Trophoblast cell (in vitro differentiated cells and primary cell): ENCODE results near the gene RPEL1.
A peak's percentile ranks its signal among the peaks of the same experiment; 100 is the strongest.

ENCODE experiments used
- DNase-seq, 2 donors: peaks; one replicate each; pipeline ENCODE4 v3.0.0-alpha.2; 2016
- H2AFZ ChIP-seq: 2 replicates; pipeline ENCODE4 v1.6.1; 2013; ENCODE audit warnings: low read length, moderate library complexity, mild to moderate bottlenecking; ENCODE audit not compliant: insufficient read depth, poor library complexity
- H2AK5ac ChIP-seq: 2 replicates; pipeline ENCODE4 v1.6.1; 2013; ENCODE audit warnings: mild to moderate bottlenecking, low read length
- H2BK120ac ChIP-seq: 2 replicates; pipeline ENCODE4 v1.6.1; 2013; ENCODE audit warnings: low read length, mild to moderate bottlenecking, moderate library complexity; ENCODE audit not compliant: insufficient read depth, poor library complexity
- H2BK12ac ChIP-seq: 2 replicates; pipeline ENCODE4 v1.6.1; 2013; ENCODE audit warnings: mild to moderate bottlenecking, low read length, moderate library complexity
- H2BK5ac ChIP-seq: 2 replicates; pipeline ENCODE4 v1.6.1; 2013; ENCODE audit warnings: low read length, low read depth, moderate library complexity, mild to moderate bottlenecking; ENCODE audit not compliant: poor library complexity
- H3K14ac ChIP-seq: 2 replicates; pipeline ENCODE4 v1.6.1; 2013; ENCODE audit warnings: mild to moderate bottlenecking, low read length
- H3K18ac ChIP-seq: 2 replicates; pipeline ENCODE4 v1.6.1; 2013; ENCODE audit warnings: mild to moderate bottlenecking, low read length
- H3K23ac ChIP-seq: 2 replicates; pipeline ENCODE4 v1.6.1; 2013; ENCODE audit warnings: low read length
- H3K27ac ChIP-seq: 2 replicates; pipeline ENCODE4 v1.5.1; 2013; ENCODE audit warnings: low read depth, mild to moderate bottlenecking, inconsistent platforms, low read length, moderate library complexity
- H3K27me3 ChIP-seq: 2 replicates; pipeline ENCODE4 v1.6.1; 2013; ENCODE audit warnings: inconsistent platforms, mild to moderate bottlenecking, low read length, moderate library complexity; ENCODE audit not compliant: insufficient read depth
- H3K36me3 ChIP-seq, 2 experiments: 1 replicate in 1 of 2; 2 replicates in 1 of 2; pipeline ENCODE4 v1.6.1; 2013; ENCODE audit warnings: low read length in 2 of 2, mild to moderate bottlenecking in 2 of 2, moderate library complexity in 1 of 2; ENCODE audit not compliant: insufficient read depth in 2 of 2, control insufficient read depth in 1 of 2
- H3K4ac ChIP-seq: 2 replicates; pipeline ENCODE4 v1.6.1; 2013; ENCODE audit warnings: low read depth, mild to moderate bottlenecking, low read length, moderate library complexity
- H3K4me1 ChIP-seq, 2 experiments: 1 replicate in 1 of 2; 2 replicates in 1 of 2; pipeline ENCODE4 v1.6.1; 2013; ENCODE audit warnings: low read length in 2 of 2, mild to moderate bottlenecking in 2 of 2, moderate library complexity in 1 of 2; ENCODE audit not compliant: insufficient read depth in 2 of 2, control insufficient read depth in 1 of 2
- H3K4me2 ChIP-seq: 2 replicates; pipeline ENCODE4 v1.6.1; 2013; ENCODE audit warnings: inconsistent platforms, mild to moderate bottlenecking, low read length, moderate library complexity
- H3K4me3 ChIP-seq: 2 replicates; pipeline ENCODE4 v1.5.1; 2013; ENCODE audit warnings: mild to moderate bottlenecking, low read depth, low read length, inconsistent platforms
- H3K79me1 ChIP-seq: one replicate; pipeline ENCODE4 v1.6.1; 2013; ENCODE audit warnings: low read length
- H3K79me2 ChIP-seq: 2 replicates; pipeline ENCODE4 v1.6.1; 2013; ENCODE audit warnings: low read length, mild to moderate bottlenecking; ENCODE audit not compliant: control insufficient read depth, insufficient read depth, poor library complexity
- H3K9ac ChIP-seq: 2 replicates; pipeline ENCODE4 v1.6.1; 2013; ENCODE audit warnings: mild to moderate bottlenecking, low read length
- H3K9me3 ChIP-seq: 2 replicates; pipeline ENCODE4 v1.6.1; 2013; ENCODE audit warnings: low read depth, mild to moderate bottlenecking, control low read depth, inconsistent platforms, low read length; ENCODE audit not compliant: insufficient read depth
- H4K12ac ChIP-seq: 2 replicates; pipeline ENCODE4 v1.6.1; 2013; ENCODE audit warnings: low read depth, mild to moderate bottlenecking, low read length, moderate library complexity
- H4K8ac ChIP-seq: 2 replicates; pipeline ENCODE4 v1.6.1; 2013; ENCODE audit warnings: low read depth, mild to moderate bottlenecking, low read length, moderate library complexity
- H4K91ac ChIP-seq: one replicate; pipeline ENCODE4 v1.6.1; 2013; ENCODE audit warnings: low read depth, mild to moderate bottlenecking, low read length, moderate library complexity
- WGBS: extraction: QIAGEN DNeasy Blood & Tissue Kit; methylation state at CpG from one replicate; pipeline ENCODE4 v1.1.7; 2013; ENCODE audit warnings: missing lambda C conversion rate; ENCODE audit not compliant: insufficient read length, insufficient coverage; ENCODE audit errors: extremely low coverage; 5-methylcytosine and 5-hydroxymethylcytosine counted together

RPEL1 gene

DNA sequence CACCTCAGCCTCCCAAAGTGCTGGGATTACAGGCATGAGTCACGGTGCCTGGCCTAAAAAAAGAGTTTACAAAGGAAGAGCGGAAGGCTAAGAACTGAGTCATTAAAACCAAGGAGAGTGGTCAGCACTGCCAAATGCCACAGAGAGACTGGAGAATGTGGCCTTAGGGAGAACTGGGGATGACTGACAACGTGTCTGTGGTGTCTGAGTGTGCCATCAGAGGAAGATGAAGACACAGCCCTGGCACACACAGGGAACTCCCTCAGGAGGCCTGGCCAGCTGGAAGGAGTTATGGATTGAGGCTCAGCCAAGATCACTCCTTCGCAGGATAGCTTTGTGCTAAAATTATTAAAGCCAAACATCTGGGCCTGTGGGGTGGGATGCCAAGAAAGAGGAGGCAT, 27.4 kb downstream of the RPEL1 start:
- Histone ChIP-seq H3K36me3 (no peaks in the 10 kb centered on the region), H2BK5ac (no peak overlapping the region), H3K4me2 (no peak overlapping the region), H2BK12ac (no peak overlapping the region), H4K91ac (no peak overlapping the region), H3K4me1 (peaks cover 9 to 20% of the 10 kb centered on the region in 2 experiments), H3K79me2 (no peaks in the 10 kb centered on the region), H2BK120ac (no peak overlapping the region), H3K9me3 (peaks cover 5% of the 10 kb centered on the region), H2AK5ac (no peak overlapping the region), H3K18ac (no peak overlapping the region), H4K12ac (no peak overlapping the region), H3K23ac (no peak overlapping the region), H3K27ac (no peak overlapping the region), H3K27me3 (peaks cover 22% of the 10 kb centered on the region), H2AFZ (no peak overlapping the region), H3K9ac (no peak overlapping the region), H4K8ac (no peak overlapping the region), H3K79me1 (no peaks in the 10 kb centered on the region), H3K4ac (no peak overlapping the region), H3K4me3 (no peak overlapping the region), H3K14ac (no peak overlapping the region)
- DNase-seq = peak; percentile 83 to 87
- no CpG with 5 or more reads among the region's 4 CpGs for WGBS

DNA sequence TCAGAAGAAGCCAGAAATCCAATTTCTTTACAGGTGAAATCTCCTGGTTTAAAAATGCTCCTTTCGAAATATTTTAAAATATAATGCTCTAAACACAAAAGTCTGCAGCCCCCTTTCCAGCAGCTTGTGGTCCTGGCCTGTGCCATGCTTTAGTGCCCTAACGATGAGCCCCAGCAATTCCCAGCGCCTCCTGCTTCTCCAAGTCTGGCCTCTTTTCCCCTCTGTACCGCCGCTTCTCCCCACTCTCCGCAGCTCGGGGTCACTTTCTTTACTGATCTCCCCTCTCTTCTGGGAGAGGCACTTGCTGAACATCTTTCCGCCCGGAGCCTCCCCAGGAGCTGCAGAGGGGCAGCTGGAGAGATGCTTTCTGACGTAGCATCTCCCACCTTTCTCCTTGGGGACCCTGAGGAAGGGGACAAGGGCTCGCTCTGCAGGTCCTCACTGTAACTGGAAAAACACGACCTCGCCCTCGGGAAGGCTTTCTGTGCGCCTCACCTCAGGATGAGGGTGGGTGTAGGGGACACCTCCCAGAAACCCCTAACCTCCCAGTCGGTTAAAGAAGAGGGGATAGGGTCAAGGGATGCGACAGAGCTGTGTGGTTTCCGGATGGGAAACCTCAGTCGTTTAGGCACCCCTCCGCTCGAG, 30.7 kb downstream of the RPEL1 start:
- H4K91ac ChIP-seq = no peak overlapping the region
- no peaks in the 10 kb centered on the region for H3K79me1 ChIP-seq
- H4K8ac ChIP-seq = no peak overlapping the region
- H2BK120ac ChIP-seq = no peak overlapping the region
- no peak overlapping the region for H2BK12ac ChIP-seq
- no peaks in the 10 kb centered on the region for H3K79me2 ChIP-seq
- peaks cover 9 to 21% of the 10 kb centered on the region in 2 experiments for H3K4me1 ChIP-seq
- H3K14ac ChIP-seq = no peak overlapping the region
- H3K4me2 ChIP-seq = peak overlapping the region; percentile 74
- WGBS = no CpG with 5 or more reads among the region's 21 CpGs
- H2BK5ac ChIP-seq = no peak overlapping the region
- H3K9ac ChIP-seq = no peak overlapping the region
- DNase-seq = no peak
- no peak overlapping the region for H3K18ac ChIP-seq
- peak overlapping the region; percentile 33 for H3K4me3 ChIP-seq
- no peak overlapping the region for H3K4ac ChIP-seq
- H4K12ac ChIP-seq = no peak overlapping the region
- H3K27me3 ChIP-seq = peaks cover 30% of the 10 kb centered on the region
- H3K23ac ChIP-seq = no peak overlapping the region
- peaks cover 9% of the 10 kb centered on the region for H3K9me3 ChIP-seq
- H3K36me3 ChIP-seq = no peaks in the 10 kb centered on the region
- no peak overlapping the region for H3K27ac ChIP-seq
- no peak overlapping the region for H2AFZ ChIP-seq
- H2AK5ac ChIP-seq = no peak overlapping the region

DNA sequence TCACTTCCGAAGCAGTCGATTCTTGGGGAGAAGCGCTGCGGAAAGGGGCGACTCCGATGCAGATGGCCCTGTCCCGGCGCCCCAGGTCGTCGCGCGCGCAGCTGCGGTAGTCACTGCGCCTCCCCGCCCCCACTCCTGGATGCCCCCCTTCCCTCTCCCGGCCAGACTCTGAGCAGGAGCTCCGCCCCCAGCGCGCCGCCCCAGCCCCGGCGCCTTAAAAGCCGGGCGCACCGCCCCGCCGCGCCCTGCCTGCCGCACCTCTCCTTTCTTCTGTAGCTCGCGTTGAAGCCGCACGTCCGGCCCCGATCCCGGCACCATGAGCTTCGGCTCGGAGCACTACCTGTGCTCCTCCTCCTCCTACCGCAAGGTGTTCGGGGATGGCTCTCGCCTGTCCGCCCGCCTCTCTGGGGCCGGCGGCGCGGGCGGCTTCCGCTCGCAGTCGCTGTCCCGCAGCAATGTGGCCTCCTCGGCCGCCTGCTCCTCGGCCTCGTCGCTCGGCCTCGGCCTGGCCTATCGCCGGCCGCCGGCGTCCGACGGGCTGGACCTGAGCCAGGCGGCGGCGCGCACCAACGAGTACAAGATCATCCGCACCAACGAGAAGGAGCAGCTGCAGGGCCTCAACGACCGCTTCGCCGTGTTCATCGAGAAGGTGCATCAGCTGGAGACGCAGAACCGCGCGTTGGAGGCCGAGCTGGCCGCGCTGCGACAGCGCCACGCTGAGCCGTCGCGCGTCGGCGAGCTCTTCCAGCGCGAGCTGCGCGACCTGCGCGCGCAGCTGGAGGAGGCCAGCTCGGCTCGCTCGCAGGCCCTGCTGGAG, 31.4 kb downstream of the RPEL1 start, which contains the start of gene INA:
TSS of gene INA (plus strand) at position 243 of the 817 bp plus-strand sequence. CDS start at position 317, 74 bp downstream.
- Histone ChIP-seq H4K12ac (no peak within 1 kb of the TSS), H3K27ac (no peak within 1 kb of the TSS), H2BK5ac (no peak within 1 kb of the TSS), H2AFZ (no peak within 1 kb of the TSS), H4K8ac (no peak within 1 kb of the TSS), H3K79me1 (no peaks in the 10 kb centered on the region), H2BK12ac (no peak within 1 kb of the TSS), H2AK5ac (no peak within 1 kb of the TSS), H3K4me3 (peak within 1 kb of the TSS; percentile 33), H3K9ac (no peak within 1 kb of the TSS), H3K23ac (no peak within 1 kb of the TSS), H3K18ac (no peak within 1 kb of the TSS), H3K4me2 (peak within 1 kb of the TSS; percentile 74), H3K4me1 (peaks cover 9 to 24% of the 10 kb centered on the region in 2 experiments), H3K9me3 (peaks cover 9% of the 10 kb centered on the region), H4K91ac (no peak within 1 kb of the TSS), H3K14ac (no peak within 1 kb of the TSS), H3K27me3 (peaks cover 30% of the 10 kb centered on the region), H3K4ac (no peak within 1 kb of the TSS), H3K36me3 (no peaks in the 10 kb centered on the region), H3K79me2 (no peaks in the 10 kb centered on the region), H2BK120ac (no peak within 1 kb of the TSS)
- WGBS = no CpG with 5 or more reads among the region's 105 CpGs
- DNase-seq = peak; percentile 23 to 66

DNA sequence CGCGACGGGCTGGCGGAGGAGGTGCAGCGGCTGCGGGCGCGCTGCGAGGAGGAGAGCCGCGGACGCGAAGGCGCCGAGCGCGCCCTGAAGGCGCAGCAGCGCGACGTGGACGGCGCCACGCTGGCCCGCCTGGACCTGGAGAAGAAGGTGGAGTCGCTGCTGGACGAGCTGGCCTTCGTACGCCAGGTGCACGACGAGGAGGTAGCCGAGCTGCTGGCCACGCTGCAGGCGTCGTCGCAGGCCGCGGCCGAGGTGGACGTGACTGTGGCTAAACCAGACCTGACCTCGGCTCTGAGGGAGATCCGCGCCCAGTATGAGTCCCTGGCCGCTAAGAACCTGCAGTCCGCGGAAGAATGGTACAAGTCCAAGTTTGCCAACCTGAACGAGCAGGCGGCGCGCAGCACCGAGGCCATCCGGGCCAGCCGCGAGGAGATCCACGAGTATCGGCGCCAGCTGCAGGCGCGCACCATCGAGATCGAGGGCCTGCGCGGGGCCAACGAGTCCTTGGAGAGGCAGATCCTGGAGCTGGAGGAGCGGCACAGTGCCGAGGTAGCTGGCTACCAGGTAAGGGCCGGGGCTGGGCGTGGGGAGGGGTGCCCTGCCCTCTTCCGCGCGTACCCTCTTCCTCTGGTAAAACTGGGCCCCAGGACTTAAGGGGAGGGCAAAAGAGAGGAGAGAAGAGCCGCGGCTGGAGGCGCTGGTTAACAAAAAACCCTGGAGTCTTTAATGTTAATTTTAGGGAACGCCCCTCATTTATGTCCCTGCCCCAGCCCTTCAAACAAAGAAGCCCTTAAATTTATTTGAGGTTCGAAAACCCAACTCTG, 32.2 kb downstream of the RPEL1 start:
- peaks cover 9% of the 10 kb centered on the region for H3K9me3 ChIP-seq
- no peak overlapping the region for H3K23ac ChIP-seq
- no peak overlapping the region for H4K8ac ChIP-seq
- no peak overlapping the region for H2AK5ac ChIP-seq
- peaks cover 9 to 24% of the 10 kb centered on the region in 2 experiments for H3K4me1 ChIP-seq
- H4K91ac ChIP-seq = no peak overlapping the region
- no peak for DNase-seq
- no peaks in the 10 kb centered on the region for H3K36me3 ChIP-seq
- H2AFZ ChIP-seq = no peak overlapping the region
- H3K79me2 ChIP-seq = no peaks in the 10 kb centered on the region
- H3K79me1 ChIP-seq = no peaks in the 10 kb centered on the region
- no peak overlapping the region for H3K14ac ChIP-seq
- H3K27me3 ChIP-seq = peaks cover 30% of the 10 kb centered on the region
- H2BK5ac ChIP-seq = no peak overlapping the region
- H3K4me2 ChIP-seq = peak overlapping the region; percentile 74
- no peak overlapping the region for H3K9ac ChIP-seq
- WGBS = no CpG with 5 or more reads among the region's 76 CpGs
- no peak overlapping the region for H3K27ac ChIP-seq
- no peak overlapping the region for H4K12ac ChIP-seq
- no peak overlapping the region for H3K18ac ChIP-seq
- H2BK120ac ChIP-seq = no peak overlapping the region
- no peak overlapping the region for H3K4ac ChIP-seq
- peak overlapping the region; percentile 33 for H3K4me3 ChIP-seq
- H2BK12ac ChIP-seq = no peak overlapping the region
